Stimulated activated CD4-positive, alpha-beta T cell treated with anti-CD3 and anti-CD28 coated beads, Interleukin-12 subunit alpha, Interleukin-12 subunit beta, amount 100 ng/mL, for 48 hours (primary cell): Measurements from ENCODE around the gene HIGD1B.

Source experiments
- DNase-seq, 3 donors: peaks; one replicate each; pipeline ENCODE4 v3.0.0-alpha.2; 2020; ENCODE audit warnings: low read depth in 2 of 3, low spot score in 1 of 3

Gene HIGD1B

GRCh38 chr17:44877121-44877520 is 29.4 kb downstream of the HIGD1B start:
- no peak for DNase-seq

- DNase-seq: peak in 1 of 3 donors; percentile 14
Measured at GRCh38 chr17:44878627-44879221, 31.0 kb downstream of the HIGD1B start.

- DNase-seq: no peak
Measured at GRCh38 chr17:44879376-44879775, 31.7 kb downstream of the HIGD1B start.

- DNase-seq: no peak
Measured at GRCh38 chr17:44880062-44880461, 32.4 kb downstream of the HIGD1B start.

GRCh38 chr17:44881145-44881544 is 33.5 kb downstream of the HIGD1B start:
- no peak for DNase-seq

GRCh38 chr17:44884941-44885340 is 37.3 kb downstream of the HIGD1B start:
- no peak for DNase-seq

GRCh38 chr17:44887016-44887415 is 39.3 kb downstream of the HIGD1B start:
- no peak for DNase-seq

GRCh38 chr17:44887971-44888954 is 40.6 kb downstream of the HIGD1B start:
- DNase-seq: no peak

- no peak for DNase-seq
Measured at GRCh38 chr17:44889003-44889402, 41.3 kb downstream of the HIGD1B start.

- no peak for DNase-seq
Measured at GRCh38 chr17:44892250-44892649, 44.6 kb downstream of the HIGD1B start.

GRCh38 chr17:44894642-44895041 is 47.0 kb downstream of the HIGD1B start:
- no peak for DNase-seq

- no peak for DNase-seq
Measured at GRCh38 chr17:44898768-44899073, 51.0 kb downstream of the HIGD1B start.

GRCh38 chr17:44899074-44899782 is 51.5 kb downstream of the HIGD1B start, which contains the start of gene EFTUD2:
EFTUD2 (minus strand) TSS chr17:44899445; CDS start chr17:44894521, 4,924 bp downstream.
- peak; percentile 85 to 92 (median 88) for DNase-seq
